Epithelial cell of proximal tubule (primary cell): ENCODE results near the gene CDK5RAP2. TPM values are rescaled to one million over a fixed set of nuclear protein-coding genes. Genes with fewer than 3 reads are reported as not detected.

Experiments
- DNase-seq: peaks from one replicate; pipeline ENCODE4 v3.0.0-alpha.2; 2011; ENCODE audit warnings: low read depth
- H3K4me3 ChIP-seq: 2 replicates; pipeline ENCODE4 v1.5.1; 2011; ENCODE audit warnings: low read depth, mild to moderate bottlenecking, low read length
- total RNA-seq: library from RNA; depleted of rRNA; stranded (reverse); fragments of >200 nt; gene quantifications from 2 replicates; pipeline ENCODE4 v1.2.3, GENCODE V29; 2015
- TF ChIP-seq, protein P1 (sequence below): conservative IDR thresholded peaks from 2 replicates; pipeline ENCODE4 v1.5.1; 2012; ENCODE audit warnings: low read depth, mild to moderate bottlenecking, low read length

CDK5RAP2 gene
- total RNA-seq, 1 donor from 2014 or later: 38.7 TPM

DNA sequence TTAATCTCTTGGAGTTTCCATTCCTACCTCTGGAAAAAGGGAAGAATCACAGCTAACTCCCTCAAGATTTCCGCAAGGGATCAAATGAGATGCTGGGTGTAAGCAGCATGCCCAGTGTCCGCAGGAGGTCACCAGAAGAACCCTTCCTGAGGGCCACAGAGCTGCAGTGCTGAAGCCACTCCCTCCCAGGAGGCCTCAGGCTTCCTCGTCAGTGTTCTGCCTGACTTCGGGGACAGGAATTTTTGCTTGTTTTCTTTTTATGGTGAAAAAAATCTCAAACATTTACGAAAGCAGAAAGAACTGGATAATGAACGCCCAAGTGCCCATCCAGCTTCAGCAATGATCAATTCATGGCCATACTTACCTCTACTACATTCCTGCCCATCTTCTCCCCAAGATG, 183.0 kb downstream of the CDK5RAP2 start:
- TF ChIP-seq, protein P1, sequence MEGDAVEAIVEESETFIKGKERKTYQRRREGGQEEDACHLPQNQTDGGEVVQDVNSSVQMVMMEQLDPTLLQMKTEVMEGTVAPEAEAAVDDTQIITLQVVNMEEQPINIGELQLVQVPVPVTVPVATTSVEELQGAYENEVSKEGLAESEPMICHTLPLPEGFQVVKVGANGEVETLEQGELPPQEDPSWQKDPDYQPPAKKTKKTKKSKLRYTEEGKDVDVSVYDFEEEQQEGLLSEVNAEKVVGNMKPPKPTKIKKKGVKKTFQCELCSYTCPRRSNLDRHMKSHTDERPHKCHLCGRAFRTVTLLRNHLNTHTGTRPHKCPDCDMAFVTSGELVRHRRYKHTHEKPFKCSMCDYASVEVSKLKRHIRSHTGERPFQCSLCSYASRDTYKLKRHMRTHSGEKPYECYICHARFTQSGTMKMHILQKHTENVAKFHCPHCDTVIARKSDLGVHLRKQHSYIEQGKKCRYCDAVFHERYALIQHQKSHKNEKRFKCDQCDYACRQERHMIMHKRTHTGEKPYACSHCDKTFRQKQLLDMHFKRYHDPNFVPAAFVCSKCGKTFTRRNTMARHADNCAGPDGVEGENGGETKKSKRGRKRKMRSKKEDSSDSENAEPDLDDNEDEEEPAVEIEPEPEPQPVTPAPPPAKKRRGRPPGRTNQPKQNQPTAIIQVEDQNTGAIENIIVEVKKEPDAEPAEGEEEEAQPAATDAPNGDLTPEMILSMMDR: no peak
- no peak overlapping the region for H3K4me3 ChIP-seq
- no peak for DNase-seq

GRCh38 chr9:120396418-120396817, 183.5 kb downstream of the CDK5RAP2 start:
- H3K4me3 ChIP-seq: no peak overlapping the region
- no peak for DNase-seq
- TF ChIP-seq, protein P1: no peak

DNA sequence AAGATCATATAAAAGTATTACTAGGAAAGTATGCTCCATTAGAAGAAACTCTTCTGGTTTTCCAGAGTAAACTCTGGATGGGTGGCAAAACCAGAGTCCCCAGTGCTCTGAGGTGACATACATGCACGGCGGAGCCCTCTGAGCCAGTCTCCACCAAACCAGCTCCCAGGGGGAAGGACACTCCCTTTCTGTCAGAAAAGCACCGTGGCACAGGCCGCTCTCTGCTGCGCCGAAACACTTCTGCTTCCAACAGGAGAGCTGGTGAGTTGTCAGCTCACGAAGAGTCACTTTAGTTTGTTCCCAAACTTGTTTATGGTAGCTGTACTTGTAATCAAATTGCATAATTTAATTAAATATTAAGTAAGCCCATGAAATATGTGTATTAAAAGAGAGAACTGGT, 184.6 kb downstream of the CDK5RAP2 start:
- TF ChIP-seq, protein P1: no peak
- no peak for DNase-seq
- no peak overlapping the region for H3K4me3 ChIP-seq

DNA sequence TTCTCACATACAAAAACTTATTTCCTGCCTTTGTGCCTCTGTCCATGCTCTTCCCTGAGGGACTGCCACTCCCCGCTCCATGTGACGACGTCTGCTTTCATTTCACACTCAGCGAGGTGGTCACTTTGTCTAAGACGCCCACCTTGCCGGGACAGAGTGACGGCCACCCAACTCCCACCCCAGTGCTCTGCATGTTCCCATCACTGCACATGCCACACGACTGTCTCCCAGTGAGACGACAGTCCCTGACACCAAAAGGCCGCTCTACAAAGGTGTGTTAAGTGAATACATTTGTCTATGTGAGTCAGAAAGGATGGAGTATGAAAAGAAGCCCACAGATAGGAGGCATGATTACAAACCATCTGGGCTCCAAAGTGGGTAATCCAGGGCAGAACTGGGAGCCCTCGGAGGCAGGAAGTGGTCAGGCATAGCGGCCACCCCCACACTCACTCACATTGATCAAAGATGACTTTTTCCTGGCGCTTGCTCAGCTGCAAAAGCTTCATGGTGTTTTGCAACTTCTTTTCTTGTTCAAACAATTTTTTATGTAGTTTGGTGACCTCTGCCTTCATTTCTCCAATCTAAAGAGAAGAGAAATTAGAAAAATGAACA, 185.8 kb downstream of the CDK5RAP2 start:
- TF ChIP-seq, protein P1: peak; percentile 4
- DNase-seq: no peak
- no peak overlapping the region for H3K4me3 ChIP-seq

DNA sequence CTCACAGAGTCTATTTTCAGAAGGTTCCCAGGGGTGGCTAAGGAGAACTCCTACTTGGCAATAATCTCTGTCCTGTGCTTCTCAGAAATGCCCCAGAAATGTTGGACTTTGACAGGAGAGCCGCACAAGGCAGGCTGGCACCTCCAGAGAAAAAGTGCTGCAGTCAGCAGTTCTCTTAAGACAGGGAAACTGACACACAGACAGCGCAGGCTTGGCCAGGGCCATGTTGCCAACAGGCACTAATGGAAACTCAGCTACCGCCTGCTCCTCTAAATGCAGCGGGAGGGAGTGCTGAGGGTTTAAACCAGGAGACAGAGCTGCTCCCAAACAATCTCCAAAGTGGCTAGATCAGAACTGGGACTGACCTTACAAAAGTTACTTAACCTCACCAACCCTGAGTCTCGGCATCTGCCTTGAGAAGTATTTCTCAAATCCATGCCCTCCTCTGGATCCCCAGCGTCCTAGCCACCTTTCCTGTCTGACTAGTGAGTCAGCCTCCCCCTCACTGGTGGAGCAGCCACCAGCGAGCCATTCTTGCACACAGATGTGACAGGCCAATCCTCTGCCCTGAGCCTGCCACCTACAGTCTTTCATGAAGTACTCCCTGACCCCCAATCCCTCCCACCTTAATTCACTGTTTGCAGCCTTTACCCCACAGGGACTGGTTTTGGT, 186.4 kb downstream of the CDK5RAP2 start:
- no peak for DNase-seq
- H3K4me3 ChIP-seq: no peak overlapping the region
- TF ChIP-seq, protein P1: peak; percentile 14

DNA sequence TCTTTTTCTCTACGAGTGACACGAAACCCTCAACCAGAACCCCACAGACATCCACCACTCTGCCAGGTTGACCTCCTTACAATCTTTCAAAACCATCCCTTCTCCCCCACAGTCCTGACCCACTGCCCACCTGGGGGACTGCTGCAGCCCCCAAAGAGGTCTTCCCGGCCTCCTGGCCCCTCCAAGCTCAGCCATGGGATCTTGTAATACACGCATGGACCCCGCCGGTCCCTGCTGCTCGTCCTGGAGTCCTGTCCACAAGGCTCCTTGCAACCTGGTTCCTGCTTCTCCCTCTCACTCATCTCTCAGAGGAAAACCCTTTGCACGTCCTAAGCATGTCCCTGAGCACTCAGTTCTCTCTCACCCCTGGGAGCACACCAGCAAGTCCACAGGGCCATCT, 187.3 kb downstream of the CDK5RAP2 start:
- DNase-seq: no peak
- no peak overlapping the region for H3K4me3 ChIP-seq
- TF ChIP-seq, protein P1: no peak

DNA sequence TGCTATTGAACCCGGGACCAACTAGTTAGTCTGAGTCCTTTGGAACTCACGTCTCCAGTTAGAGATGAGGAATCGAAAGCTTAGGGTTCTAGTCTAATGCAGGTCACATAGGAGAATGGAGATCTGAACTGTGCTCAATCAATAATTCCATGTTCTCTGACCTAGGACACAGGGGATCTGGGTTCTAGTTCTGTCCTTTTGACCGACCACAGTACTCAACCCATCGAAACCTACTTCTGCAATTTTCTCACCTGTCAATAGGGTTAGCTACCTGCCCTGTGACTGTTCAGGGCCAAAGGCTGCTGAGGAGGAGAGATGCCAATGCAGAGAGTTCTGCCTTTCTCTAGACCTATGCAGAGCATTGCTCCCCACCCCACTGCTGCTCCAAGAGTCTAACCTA, 187.7 kb downstream of the CDK5RAP2 start:
- no peak for DNase-seq
- TF ChIP-seq, protein P1: no peak
- H3K4me3 ChIP-seq: no peak overlapping the region
